Trophoblast cell (in vitro differentiated cells and primary cell): ENCODE data around the gene RAB3B.
"Not testable (repeated sequence)": the region's sequence is repeated elsewhere in the genome, so short reads cannot be mapped to it uniquely, and the experiment has no call there.

Experiments
- DNase-seq, 2 donors: peaks; one replicate each; pipeline ENCODE4 v3.0.0-alpha.2; 2016
- H2AFZ ChIP-seq: 2 replicates; pipeline ENCODE4 v1.6.1; 2013; ENCODE audit warnings: low read length, moderate library complexity, mild to moderate bottlenecking; ENCODE audit not compliant: insufficient read depth, poor library complexity
- H2AK5ac ChIP-seq: 2 replicates; pipeline ENCODE4 v1.6.1; 2013; ENCODE audit warnings: mild to moderate bottlenecking, low read length
- H2BK120ac ChIP-seq: 2 replicates; pipeline ENCODE4 v1.6.1; 2013; ENCODE audit warnings: low read length, mild to moderate bottlenecking, moderate library complexity; ENCODE audit not compliant: insufficient read depth, poor library complexity
- H2BK12ac ChIP-seq: 2 replicates; pipeline ENCODE4 v1.6.1; 2013; ENCODE audit warnings: mild to moderate bottlenecking, low read length, moderate library complexity
- H2BK5ac ChIP-seq: 2 replicates; pipeline ENCODE4 v1.6.1; 2013; ENCODE audit warnings: low read length, low read depth, moderate library complexity, mild to moderate bottlenecking; ENCODE audit not compliant: poor library complexity
- H3K14ac ChIP-seq: 2 replicates; pipeline ENCODE4 v1.6.1; 2013; ENCODE audit warnings: mild to moderate bottlenecking, low read length
- H3K18ac ChIP-seq: 2 replicates; pipeline ENCODE4 v1.6.1; 2013; ENCODE audit warnings: mild to moderate bottlenecking, low read length
- H3K23ac ChIP-seq: 2 replicates; pipeline ENCODE4 v1.6.1; 2013; ENCODE audit warnings: low read length
- H3K27ac ChIP-seq: 2 replicates; pipeline ENCODE4 v1.5.1; 2013; ENCODE audit warnings: low read depth, mild to moderate bottlenecking, inconsistent platforms, low read length, moderate library complexity
- H3K27me3 ChIP-seq: 2 replicates; pipeline ENCODE4 v1.6.1; 2013; ENCODE audit warnings: inconsistent platforms, mild to moderate bottlenecking, low read length, moderate library complexity; ENCODE audit not compliant: insufficient read depth
- H3K36me3 ChIP-seq, 2 experiments: 1 replicate in 1 of 2; 2 replicates in 1 of 2; pipeline ENCODE4 v1.6.1; 2013; ENCODE audit warnings: low read length in 2 of 2, mild to moderate bottlenecking in 2 of 2, moderate library complexity in 1 of 2; ENCODE audit not compliant: insufficient read depth in 2 of 2, control insufficient read depth in 1 of 2
- H3K4ac ChIP-seq: 2 replicates; pipeline ENCODE4 v1.6.1; 2013; ENCODE audit warnings: low read depth, mild to moderate bottlenecking, low read length, moderate library complexity
- H3K4me1 ChIP-seq, 2 experiments: 1 replicate in 1 of 2; 2 replicates in 1 of 2; pipeline ENCODE4 v1.6.1; 2013; ENCODE audit warnings: low read length in 2 of 2, mild to moderate bottlenecking in 2 of 2, moderate library complexity in 1 of 2; ENCODE audit not compliant: insufficient read depth in 2 of 2, control insufficient read depth in 1 of 2
- H3K4me2 ChIP-seq: 2 replicates; pipeline ENCODE4 v1.6.1; 2013; ENCODE audit warnings: inconsistent platforms, mild to moderate bottlenecking, low read length, moderate library complexity
- H3K4me3 ChIP-seq: 2 replicates; pipeline ENCODE4 v1.5.1; 2013; ENCODE audit warnings: mild to moderate bottlenecking, low read depth, low read length, inconsistent platforms
- H3K79me1 ChIP-seq: one replicate; pipeline ENCODE4 v1.6.1; 2013; ENCODE audit warnings: low read length
- H3K79me2 ChIP-seq: 2 replicates; pipeline ENCODE4 v1.6.1; 2013; ENCODE audit warnings: low read length, mild to moderate bottlenecking; ENCODE audit not compliant: control insufficient read depth, insufficient read depth, poor library complexity
- H3K9ac ChIP-seq: 2 replicates; pipeline ENCODE4 v1.6.1; 2013; ENCODE audit warnings: mild to moderate bottlenecking, low read length
- H3K9me3 ChIP-seq: 2 replicates; pipeline ENCODE4 v1.6.1; 2013; ENCODE audit warnings: low read depth, mild to moderate bottlenecking, control low read depth, inconsistent platforms, low read length; ENCODE audit not compliant: insufficient read depth
- H4K12ac ChIP-seq: 2 replicates; pipeline ENCODE4 v1.6.1; 2013; ENCODE audit warnings: low read depth, mild to moderate bottlenecking, low read length, moderate library complexity
- H4K8ac ChIP-seq: 2 replicates; pipeline ENCODE4 v1.6.1; 2013; ENCODE audit warnings: low read depth, mild to moderate bottlenecking, low read length, moderate library complexity
- H4K91ac ChIP-seq: one replicate; pipeline ENCODE4 v1.6.1; 2013; ENCODE audit warnings: low read depth, mild to moderate bottlenecking, low read length, moderate library complexity
- WGBS: extraction: QIAGEN DNeasy Blood & Tissue Kit; methylation state at CpG from one replicate; pipeline ENCODE4 v1.1.7; 2013; ENCODE audit warnings: missing lambda C conversion rate; ENCODE audit not compliant: insufficient read length, insufficient coverage; ENCODE audit errors: extremely low coverage; 5-methylcytosine and 5-hydroxymethylcytosine counted together

The RAB3B gene

DNA sequence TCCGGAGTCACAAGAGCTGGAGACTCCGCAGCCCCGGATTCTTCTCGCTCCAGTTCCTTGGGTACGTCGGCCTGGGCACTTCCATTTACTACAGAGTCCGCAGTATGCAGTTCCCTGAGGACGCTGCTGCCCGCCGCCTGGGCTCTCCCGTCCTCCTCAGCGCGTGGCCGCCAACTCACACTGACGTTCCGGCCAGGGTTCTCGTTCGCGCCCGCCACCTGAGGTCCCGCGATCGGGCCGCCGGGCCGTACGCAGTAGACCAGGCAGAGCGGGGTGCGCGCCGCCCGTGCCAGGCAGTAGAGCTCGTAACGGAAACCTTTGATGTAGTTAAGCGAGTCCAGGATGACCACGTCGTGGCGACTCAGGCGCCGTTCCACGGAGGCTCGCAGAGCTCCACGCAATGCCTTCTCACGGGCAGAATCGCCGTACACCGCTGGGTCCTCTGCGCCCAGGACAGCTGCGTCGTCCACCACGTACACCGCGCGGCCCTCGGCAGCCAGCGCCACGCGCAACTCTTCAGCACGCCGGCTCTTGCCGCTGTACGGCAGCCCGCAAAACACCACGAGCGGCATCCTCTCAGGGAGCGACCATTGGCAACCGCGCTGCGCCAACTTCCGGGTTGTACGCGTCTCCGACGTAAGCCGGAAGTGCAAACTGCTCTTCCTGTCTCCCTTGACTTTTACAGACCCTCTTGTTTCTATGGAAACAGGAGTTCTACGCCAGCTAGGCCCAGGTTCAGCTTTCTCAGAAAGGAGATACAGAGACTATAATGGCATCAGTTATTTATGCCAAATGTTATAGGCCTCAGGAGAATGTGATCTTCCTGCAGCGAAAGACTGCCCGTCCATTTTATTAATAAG lies 42.9 kb upstream of the RAB3B start, which contains the start of gene KTI12:
TSS of gene KTI12 (minus strand) at position 621 of the 860 bp plus-strand sequence. CDS start at position 572, 49 bp downstream.
- Histone ChIP-seq H3K4ac (peak within 1 kb of the TSS; percentile 51), H3K9ac (peak within 1 kb of the TSS; percentile 25), H3K79me2 (peaks cover 6% of the 10 kb centered on the region), H2BK12ac (no peak within 1 kb of the TSS), H3K4me1 (peaks cover 5 to 7% of the 10 kb centered on the region in 2 experiments), H3K18ac (peak within 1 kb of the TSS; percentile 39), H3K36me3 (peaks cover 1 to 3% of the 10 kb centered on the region in 2 experiments), H4K12ac (peak within 1 kb of the TSS; percentile 25), H4K8ac (peak within 1 kb of the TSS; percentile 77), H3K23ac (no peak within 1 kb of the TSS), H2BK5ac (no peak within 1 kb of the TSS), H3K14ac (peak within 1 kb of the TSS; percentile 69), H3K9me3 (no peaks in the 10 kb centered on the region), H3K27ac (peak within 1 kb of the TSS; percentile 5), H3K79me1 (peaks cover 4% of the 10 kb centered on the region), H2AK5ac (no peak within 1 kb of the TSS), H2BK120ac (peak within 1 kb of the TSS; percentile 27), H2AFZ (peak within 1 kb of the TSS; percentile 86), H3K4me2 (peak within 1 kb of the TSS; percentile 82), H4K91ac (peak within 1 kb of the TSS; percentile 44), H3K4me3 (peak within 1 kb of the TSS; percentile 93), H3K27me3 (no peaks in the 10 kb centered on the region)
- DNase-seq: peak; percentile 79 to 90
- WGBS: no CpG with 5 or more reads among the region's 78 CpGs

- DNase-seq: peak; percentile 16 to 47
- Histone ChIP-seq H4K12ac (no peak overlapping the region), H2AFZ (peak overlapping the region; percentile 86), H3K27ac (no peak overlapping the region), H3K9me3 (no peaks in the 10 kb centered on the region), H3K79me1 (peaks cover 4% of the 10 kb centered on the region), H3K23ac (no peak overlapping the region), H4K91ac (no peak overlapping the region), H3K36me3 (peaks cover 0 to 1% of the 10 kb centered on the region in 2 experiments), H2BK12ac (no peak overlapping the region), H2BK120ac (no peak overlapping the region), H3K79me2 (peaks cover 6% of the 10 kb centered on the region), H4K8ac (peak overlapping the region; percentile 37), H3K4me1 (peaks cover 5 to 7% of the 10 kb centered on the region in 2 experiments), H3K4me3 (peak overlapping the region; percentile 93), H3K27me3 (no peaks in the 10 kb centered on the region), H3K14ac (no peak overlapping the region), H3K18ac (no peak overlapping the region), H3K4me2 (peak overlapping the region; percentile 82), H2BK5ac (no peak overlapping the region), H3K4ac (peak overlapping the region; percentile 23), H3K9ac (peak overlapping the region; percentile 25), H2AK5ac (no peak overlapping the region)
- no CpG with 5 or more reads among the region's 24 CpGs for WGBS
Observed at GRCh38 chr1:52032785-52033131, 42.3 kb upstream of the RAB3B start.

- WGBS: no CpG with 5 or more reads among the region's 5 CpGs
- Histone ChIP-seq H3K4ac (peak overlapping the region; percentile 34), H2BK5ac (no peak overlapping the region), H3K27me3 (no peaks in the 10 kb centered on the region), H3K14ac (no peak overlapping the region), H3K4me2 (peak overlapping the region; percentile 82), H2AK5ac (no peak overlapping the region), H3K79me1 (peaks cover 4% of the 10 kb centered on the region), H4K12ac (no peak overlapping the region), H4K91ac (no peak overlapping the region), H3K18ac (no peak overlapping the region), H3K9me3 (no peaks in the 10 kb centered on the region), H2BK12ac (no peak overlapping the region), H3K9ac (peak overlapping the region; percentile 14), H4K8ac (peak overlapping the region; percentile 37), H2BK120ac (no peak overlapping the region), H3K36me3 (peaks cover 0 to 2% of the 10 kb centered on the region in 2 experiments), H3K27ac (no peak overlapping the region), H3K4me1 (peaks cover 5 to 7% of the 10 kb centered on the region in 2 experiments), H3K23ac (no peak overlapping the region), H3K4me3 (peak overlapping the region; percentile 93), H3K79me2 (peaks cover 6% of the 10 kb centered on the region), H2AFZ (no peak overlapping the region)
- no peak for DNase-seq
Observed at GRCh38 chr1:52032124-52032784, 41.8 kb upstream of the RAB3B start.

GRCh38 chr1:52028839-52029238 lies 38.3 kb upstream of the RAB3B start:
- H4K8ac ChIP-seq, H3K9ac ChIP-seq, H3K36me3 ChIP-seq, H2BK120ac ChIP-seq, H3K4me1 ChIP-seq, H3K4ac ChIP-seq, H3K4me3 ChIP-seq, DNase-seq, H2BK12ac ChIP-seq, H3K14ac ChIP-seq, H2AK5ac ChIP-seq, H2BK5ac ChIP-seq, H3K79me1 ChIP-seq, H3K18ac ChIP-seq, H3K4me2 ChIP-seq, H4K12ac ChIP-seq, H3K27ac ChIP-seq, H3K79me2 ChIP-seq, H3K23ac ChIP-seq, H3K27me3 ChIP-seq, H4K91ac ChIP-seq, H3K9me3 ChIP-seq, H2AFZ ChIP-seq: not testable (repeated sequence)
- WGBS: no CpG with 5 or more reads among the region's 5 CpGs
